SK-N-SH treated with all-trans-retinoic acid at 6 μM for 48 hours (cell line): ENCODE results near the gene DENND2A.

ENCODE experiments used
- ATAC-seq: fragments of 200-7000 bp; cut with Tn5 transposase; 3 replicates; pipeline ENCODE4 v1.9.1; 2020; ENCODE audit warnings: mild to moderate bottlenecking, moderate library complexity
- ARNTL ChIP-seq: fragments of 450-650 bp; formaldehyde crosslinking; IDR thresholded peaks from 2 replicates; pipeline ENCODE4 v1.5.0; 2020; ENCODE audit warnings: low read depth, mild to moderate bottlenecking, moderate library complexity, borderline replicate concordance
- BACH2 ChIP-seq: fragments of 250-450 bp; sonication (Bioruptor Pico); IDR thresholded peaks from 2 replicates; pipeline ENCODE4 v1.9.0; 2021; ENCODE audit warnings: mild to moderate bottlenecking, borderline replicate concordance
- CSDC2 ChIP-seq: fragments of 250-450 bp; sonication (Bioruptor Pico); IDR thresholded peaks from 2 replicates; pipeline ENCODE4 v1.5.0; 2020; ENCODE audit warnings: mild to moderate bottlenecking, moderate library complexity
- GLIS3 ChIP-seq: fragments of 250-450 bp; sonication (Bioruptor Pico); IDR thresholded peaks from 2 replicates; pipeline ENCODE4 v1.5.0; 2020; ENCODE audit warnings: mild to moderate bottlenecking, moderate library complexity
- ISL1 ChIP-seq: fragments of 250-450 bp; sonication (Bioruptor Pico); IDR thresholded peaks from 2 replicates; pipeline ENCODE4 v2.1.2; 2022; ENCODE audit warnings: mild to moderate bottlenecking, moderate library complexity
- OSR1 ChIP-seq: fragments of 250-450 bp; sonication (Bioruptor Pico); IDR thresholded peaks from 2 replicates; pipeline ENCODE4 v1.8.0; 2022; ENCODE audit warnings: moderate library complexity, mild to moderate bottlenecking, inconsistent platforms
- PPARA ChIP-seq: fragments of 250-450 bp; sonication (Bioruptor Pico); IDR thresholded peaks from 2 replicates; pipeline ENCODE4 v1.5.0; 2020; ENCODE audit warnings: mild to moderate bottlenecking, borderline replicate concordance
- SNAI2 ChIP-seq: fragments of 250-450 bp; sonication (Bioruptor Pico); IDR thresholded peaks from 2 replicates; pipeline ENCODE4 v1.5.0; 2020; ENCODE audit warnings: mild to moderate bottlenecking, moderate library complexity
- TCF4 ChIP-seq: fragments of 250-450 bp; sonication (Bioruptor Pico); IDR thresholded peaks from 2 replicates; pipeline ENCODE4 v1.8.0; 2021; ENCODE audit warnings: mild to moderate bottlenecking, moderate library complexity, borderline replicate concordance
- TOX ChIP-seq: fragments of 250-450 bp; sonication (Bioruptor Pico); IDR thresholded peaks from 2 replicates; pipeline ENCODE4 v1.8.0; 2021; ENCODE audit warnings: mild to moderate bottlenecking, moderate library complexity, borderline replicate concordance
- ZC3H10 ChIP-seq: fragments of 250-450 bp; sonication (Bioruptor Pico); IDR thresholded peaks from 2 replicates; pipeline ENCODE4 v1.5.1; 2021; ENCODE audit warnings: mild to moderate bottlenecking, moderate library complexity
- ZFP3 ChIP-seq: fragments of 250-450 bp; sonication (Bioruptor Pico); IDR thresholded peaks from 2 replicates; pipeline ENCODE4 v1.5.0; 2020; ENCODE audit warnings: mild to moderate bottlenecking, moderate library complexity
- ZFP30 ChIP-seq: fragments of 450-650 bp; formaldehyde crosslinking; IDR thresholded peaks from 2 replicates; pipeline ENCODE4 v1.5.0; 2022; ENCODE audit warnings: mild to moderate bottlenecking, moderate library complexity
- ZNF565 ChIP-seq: fragments of 450-650 bp; formaldehyde crosslinking; conservative IDR thresholded peaks from 2 replicates; pipeline ENCODE4 v1.5.0; 2020; ENCODE audit warnings: low read depth, mild to moderate bottlenecking, moderate library complexity
- ZNF70 ChIP-seq: fragments of 450-650 bp; formaldehyde crosslinking; IDR thresholded peaks from 2 replicates; pipeline ENCODE4 v1.5.0; 2020; ENCODE audit warnings: mild to moderate bottlenecking, moderate library complexity
- ZNF8 ChIP-seq: fragments of 450-650 bp; formaldehyde crosslinking; IDR thresholded peaks from 2 replicates; pipeline ENCODE4 v1.5.0; 2020; ENCODE audit warnings: mild to moderate bottlenecking, moderate library complexity
- TF ChIP-seq, protein P1 (sequence below): fragments of 250-450 bp; sonication (Bioruptor Pico); IDR thresholded peaks from 2 replicates; pipeline ENCODE4 v1.5.1; 2020; ENCODE audit warnings: low read depth, mild to moderate bottlenecking, moderate library complexity
- TF ChIP-seq, protein P2 (sequence below): fragments of 250-450 bp; sonication (Bioruptor Pico); IDR thresholded peaks from 2 replicates; pipeline ENCODE4 v1.8.0; 2021; ENCODE audit warnings: low read depth, mild to moderate bottlenecking, moderate library complexity, borderline replicate concordance
- TF ChIP-seq, protein P3 (sequence below): fragments of 250-450 bp; sonication (Bioruptor Pico); IDR thresholded peaks from 2 replicates; pipeline ENCODE4 v1.8.0; 2020; ENCODE audit warnings: mild to moderate bottlenecking, moderate library complexity, borderline replicate concordance
- TF ChIP-seq, protein P4 (sequence below): fragments of 250-450 bp; sonication (Bioruptor Pico); IDR thresholded peaks from 2 replicates; pipeline ENCODE4 v1.5.1; 2021; ENCODE audit warnings: mild to moderate bottlenecking, moderate library complexity
- TF ChIP-seq, protein P5 (sequence below): fragments of 250-450 bp; sonication (Bioruptor Pico); IDR thresholded peaks from 2 replicates; pipeline ENCODE4 v1.5.0; 2020; ENCODE audit warnings: mild to moderate bottlenecking, moderate library complexity

The DENND2A gene

DNA sequence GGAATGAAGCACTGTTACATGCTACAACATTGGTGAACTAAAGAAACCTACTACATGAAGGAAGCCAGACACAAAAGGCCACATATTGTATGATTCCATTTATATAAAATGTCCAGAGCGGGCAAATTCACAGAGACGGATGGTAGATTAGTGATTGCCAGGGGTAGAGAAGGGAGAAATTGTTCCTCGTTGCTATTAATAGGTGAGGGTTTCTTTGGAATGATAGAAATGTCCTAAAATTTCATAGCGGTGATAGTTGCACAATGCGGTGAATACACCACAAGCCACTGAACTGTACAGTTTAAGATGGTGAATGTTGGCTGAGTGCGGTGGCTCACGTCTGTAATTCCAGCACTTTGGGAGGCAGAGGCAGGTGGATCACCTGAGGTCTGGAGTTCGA is 29.0 kb downstream of the DENND2A start (continued):
- TF ChIP-seq, protein P1, sequence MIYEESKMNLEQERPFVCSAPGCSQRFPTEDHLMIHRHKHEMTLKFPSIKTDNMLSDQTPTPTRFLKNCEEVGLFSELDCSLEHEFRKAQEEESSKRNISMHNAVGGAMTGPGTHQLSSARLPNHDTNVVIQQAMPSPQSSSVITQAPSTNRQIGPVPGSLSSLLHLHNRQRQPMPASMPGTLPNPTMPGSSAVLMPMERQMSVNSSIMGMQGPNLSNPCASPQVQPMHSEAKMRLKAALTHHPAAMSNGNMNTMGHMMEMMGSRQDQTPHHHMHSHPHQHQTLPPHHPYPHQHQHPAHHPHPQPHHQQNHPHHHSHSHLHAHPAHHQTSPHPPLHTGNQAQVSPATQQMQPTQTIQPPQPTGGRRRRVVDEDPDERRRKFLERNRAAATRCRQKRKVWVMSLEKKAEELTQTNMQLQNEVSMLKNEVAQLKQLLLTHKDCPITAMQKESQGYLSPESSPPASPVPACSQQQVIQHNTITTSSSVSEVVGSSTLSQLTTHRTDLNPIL, result no peak
- TF ChIP-seq ZNF70 (no peak), OSR1 (CRISPR knock-in tag) (no peak), GLIS3 (CRISPR knock-in tag) (no peak), CSDC2 (CRISPR knock-in tag) (no peak), SNAI2 (CRISPR knock-in tag) (no peak), PPARA (CRISPR knock-in tag) (no peak), ZNF8 (no peak), ARNTL (CRISPR knock-in tag) (no peak), ISL1 (no peak)
- TF ChIP-seq, protein P2, sequence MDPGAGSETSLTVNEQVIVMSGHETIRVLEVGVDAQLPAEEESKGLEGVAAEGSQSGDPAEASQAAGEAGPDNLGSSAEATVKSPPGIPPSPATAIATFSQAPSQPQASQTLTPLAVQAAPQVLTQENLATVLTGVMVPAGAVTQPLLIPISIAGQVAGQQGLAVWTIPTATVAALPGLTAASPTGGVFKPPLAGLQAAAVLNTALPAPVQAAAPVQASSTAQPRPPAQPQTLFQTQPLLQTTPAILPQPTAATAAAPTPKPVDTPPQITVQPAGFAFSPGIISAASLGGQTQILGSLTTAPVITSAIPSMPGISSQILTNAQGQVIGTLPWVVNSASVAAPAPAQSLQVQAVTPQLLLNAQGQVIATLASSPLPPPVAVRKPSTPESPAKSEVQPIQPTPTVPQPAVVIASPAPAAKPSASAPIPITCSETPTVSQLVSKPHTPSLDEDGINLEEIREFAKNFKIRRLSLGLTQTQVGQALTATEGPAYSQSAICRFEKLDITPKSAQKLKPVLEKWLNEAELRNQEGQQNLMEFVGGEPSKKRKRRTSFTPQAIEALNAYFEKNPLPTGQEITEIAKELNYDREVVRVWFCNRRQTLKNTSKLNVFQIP (CRISPR knock-in tag), result no peak
- TF ChIP-seq, all 23 proteins: peak for 0

DNA sequence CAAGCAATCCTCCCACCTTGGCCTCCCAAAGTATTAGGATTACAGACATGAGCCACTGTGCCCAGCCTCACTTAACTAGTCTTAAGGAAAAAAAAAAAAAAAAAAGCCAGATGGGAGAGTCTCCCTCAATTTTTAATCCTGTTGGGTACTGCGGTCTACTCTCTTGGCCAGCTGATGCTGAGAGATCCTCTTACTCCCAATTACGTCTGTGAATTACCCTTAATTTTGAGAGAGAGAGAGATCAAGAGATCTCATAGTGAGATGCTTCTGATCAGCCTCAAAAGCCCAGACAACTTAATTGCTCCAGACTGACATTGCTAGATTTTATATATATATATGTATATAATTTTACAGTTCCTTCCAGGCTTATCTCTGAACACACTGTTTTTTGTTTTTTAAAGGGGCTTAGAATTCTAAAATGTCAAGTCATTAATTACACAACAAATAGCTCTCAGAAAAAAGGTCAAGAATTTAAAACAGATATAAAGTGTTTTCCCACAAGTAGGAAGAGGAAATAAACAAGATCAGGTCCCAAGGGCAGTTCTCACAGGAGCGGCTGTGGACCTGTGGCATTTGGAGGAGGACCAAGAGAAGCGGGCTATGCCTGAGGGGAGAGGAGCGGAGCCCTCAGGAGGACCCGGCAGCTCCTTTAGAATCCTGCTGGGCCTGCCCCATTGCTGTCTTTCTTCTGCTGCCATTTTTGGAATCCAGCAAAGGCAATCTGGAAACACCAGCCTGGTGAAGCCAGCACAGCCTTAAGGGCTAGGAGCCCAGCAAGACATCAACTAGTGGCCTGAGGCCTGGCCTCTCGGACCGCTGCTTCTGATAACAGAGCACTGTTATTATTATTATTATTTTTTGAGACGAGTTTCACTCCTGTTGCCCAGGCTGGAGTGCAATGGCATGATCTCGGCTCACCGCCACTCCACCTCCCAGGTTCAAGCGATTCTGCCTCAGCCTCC is 30.1 kb downstream of the DENND2A start:
- TF ChIP-seq PPARA (CRISPR knock-in tag), result no peak
- no peak for TF ChIP-seq ARNTL (CRISPR knock-in tag)
- TF ChIP-seq GLIS3 (CRISPR knock-in tag), result no peak
- no peak for TF ChIP-seq OSR1 (CRISPR knock-in tag)
- TF ChIP-seq, protein P3, sequence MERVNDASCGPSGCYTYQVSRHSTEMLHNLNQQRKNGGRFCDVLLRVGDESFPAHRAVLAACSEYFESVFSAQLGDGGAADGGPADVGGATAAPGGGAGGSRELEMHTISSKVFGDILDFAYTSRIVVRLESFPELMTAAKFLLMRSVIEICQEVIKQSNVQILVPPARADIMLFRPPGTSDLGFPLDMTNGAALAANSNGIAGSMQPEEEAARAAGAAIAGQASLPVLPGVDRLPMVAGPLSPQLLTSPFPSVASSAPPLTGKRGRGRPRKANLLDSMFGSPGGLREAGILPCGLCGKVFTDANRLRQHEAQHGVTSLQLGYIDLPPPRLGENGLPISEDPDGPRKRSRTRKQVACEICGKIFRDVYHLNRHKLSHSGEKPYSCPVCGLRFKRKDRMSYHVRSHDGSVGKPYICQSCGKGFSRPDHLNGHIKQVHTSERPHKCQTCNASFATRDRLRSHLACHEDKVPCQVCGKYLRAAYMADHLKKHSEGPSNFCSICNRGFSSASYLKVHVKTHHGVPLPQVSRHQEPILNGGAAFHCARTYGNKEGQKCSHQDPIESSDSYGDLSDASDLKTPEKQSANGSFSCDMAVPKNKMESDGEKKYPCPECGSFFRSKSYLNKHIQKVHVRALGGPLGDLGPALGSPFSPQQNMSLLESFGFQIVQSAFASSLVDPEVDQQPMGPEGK, result no peak
- TF ChIP-seq ZFP30 (CRISPR knock-in tag), result no peak
- TF ChIP-seq BACH2 (CRISPR knock-in tag), result no peak
- TF ChIP-seq, protein P4, sequence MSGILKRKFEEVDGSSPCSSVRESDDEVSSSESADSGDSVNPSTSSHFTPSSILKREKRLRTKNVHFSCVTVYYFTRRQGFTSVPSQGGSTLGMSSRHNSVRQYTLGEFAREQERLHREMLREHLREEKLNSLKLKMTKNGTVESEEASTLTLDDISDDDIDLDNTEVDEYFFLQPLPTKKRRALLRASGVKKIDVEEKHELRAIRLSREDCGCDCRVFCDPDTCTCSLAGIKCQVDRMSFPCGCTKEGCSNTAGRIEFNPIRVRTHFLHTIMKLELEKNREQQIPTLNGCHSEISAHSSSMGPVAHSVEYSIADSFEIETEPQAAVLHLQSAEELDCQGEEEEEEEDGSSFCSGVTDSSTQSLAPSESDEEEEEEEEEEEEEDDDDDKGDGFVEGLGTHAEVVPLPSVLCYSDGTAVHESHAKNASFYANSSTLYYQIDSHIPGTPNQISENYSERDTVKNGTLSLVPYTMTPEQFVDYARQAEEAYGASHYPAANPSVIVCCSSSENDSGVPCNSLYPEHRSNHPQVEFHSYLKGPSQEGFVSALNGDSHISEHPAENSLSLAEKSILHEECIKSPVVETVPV, result no peak
- no peak for TF ChIP-seq ZC3H10 (CRISPR knock-in tag)
- TF ChIP-seq TOX, result no peak
- no peak for TF ChIP-seq SNAI2 (CRISPR knock-in tag)
- TF ChIP-seq ZNF565 (CRISPR knock-in tag), result no peak
- no peak for TF ChIP-seq ZNF8
- TF ChIP-seq, protein P1, result no peak
- no peak for TF ChIP-seq ZNF70
- TF ChIP-seq TCF4 (CRISPR knock-in tag), result no peak
- TF ChIP-seq, protein P5, sequence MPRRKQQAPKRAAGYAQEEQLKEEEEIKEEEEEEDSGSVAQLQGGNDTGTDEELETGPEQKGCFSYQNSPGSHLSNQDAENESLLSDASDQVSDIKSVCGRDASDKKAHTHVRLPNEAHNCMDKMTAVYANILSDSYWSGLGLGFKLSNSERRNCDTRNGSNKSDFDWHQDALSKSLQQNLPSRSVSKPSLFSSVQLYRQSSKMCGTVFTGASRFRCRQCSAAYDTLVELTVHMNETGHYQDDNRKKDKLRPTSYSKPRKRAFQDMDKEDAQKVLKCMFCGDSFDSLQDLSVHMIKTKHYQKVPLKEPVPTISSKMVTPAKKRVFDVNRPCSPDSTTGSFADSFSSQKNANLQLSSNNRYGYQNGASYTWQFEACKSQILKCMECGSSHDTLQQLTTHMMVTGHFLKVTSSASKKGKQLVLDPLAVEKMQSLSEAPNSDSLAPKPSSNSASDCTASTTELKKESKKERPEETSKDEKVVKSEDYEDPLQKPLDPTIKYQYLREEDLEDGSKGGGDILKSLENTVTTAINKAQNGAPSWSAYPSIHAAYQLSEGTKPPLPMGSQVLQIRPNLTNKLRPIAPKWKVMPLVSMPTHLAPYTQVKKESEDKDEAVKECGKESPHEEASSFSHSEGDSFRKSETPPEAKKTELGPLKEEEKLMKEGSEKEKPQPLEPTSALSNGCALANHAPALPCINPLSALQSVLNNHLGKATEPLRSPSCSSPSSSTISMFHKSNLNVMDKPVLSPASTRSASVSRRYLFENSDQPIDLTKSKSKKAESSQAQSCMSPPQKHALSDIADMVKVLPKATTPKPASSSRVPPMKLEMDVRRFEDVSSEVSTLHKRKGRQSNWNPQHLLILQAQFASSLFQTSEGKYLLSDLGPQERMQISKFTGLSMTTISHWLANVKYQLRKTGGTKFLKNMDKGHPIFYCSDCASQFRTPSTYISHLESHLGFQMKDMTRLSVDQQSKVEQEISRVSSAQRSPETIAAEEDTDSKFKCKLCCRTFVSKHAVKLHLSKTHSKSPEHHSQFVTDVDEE (CRISPR knock-in tag), result no peak
- no peak for TF ChIP-seq ZFP3 (CRISPR knock-in tag)
- no peak for TF ChIP-seq ISL1
- no peak for TF ChIP-seq CSDC2 (CRISPR knock-in tag)
- ATAC-seq, result no peak
